NOMO-1 treated with DMSO at 0.1 percent for 48 hours (cell line): ENCODE data around the gene TNNI3K.

Source experiments
- DNase-seq: peaks from one replicate; lab custom pipeline; 2025; ENCODE audit not compliant: unreplicated experiment; lab: John Stamatoyannopoulos, UW

Gene TNNI3K

DNA sequence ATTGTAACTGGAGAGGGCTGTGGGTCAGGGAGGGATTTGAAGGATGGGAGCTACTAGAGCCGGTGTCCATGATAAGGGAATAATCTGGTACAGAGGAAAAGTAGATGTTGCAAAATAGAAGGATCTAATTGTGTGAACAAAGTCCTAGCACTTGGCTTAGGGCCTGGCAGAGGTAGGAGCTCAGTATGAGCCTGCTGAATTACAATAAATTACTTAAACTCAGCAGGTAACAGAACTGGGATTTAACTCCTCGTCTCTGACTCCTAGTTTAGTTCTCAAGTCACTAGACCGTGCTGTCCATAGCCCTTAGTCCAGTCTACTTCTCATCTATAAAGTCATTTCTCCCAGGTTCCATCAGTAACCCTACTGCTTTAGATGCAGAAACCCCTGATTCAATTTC, 157.0 kb downstream of the TNNI3K start:
- no peak for DNase-seq

DNA sequence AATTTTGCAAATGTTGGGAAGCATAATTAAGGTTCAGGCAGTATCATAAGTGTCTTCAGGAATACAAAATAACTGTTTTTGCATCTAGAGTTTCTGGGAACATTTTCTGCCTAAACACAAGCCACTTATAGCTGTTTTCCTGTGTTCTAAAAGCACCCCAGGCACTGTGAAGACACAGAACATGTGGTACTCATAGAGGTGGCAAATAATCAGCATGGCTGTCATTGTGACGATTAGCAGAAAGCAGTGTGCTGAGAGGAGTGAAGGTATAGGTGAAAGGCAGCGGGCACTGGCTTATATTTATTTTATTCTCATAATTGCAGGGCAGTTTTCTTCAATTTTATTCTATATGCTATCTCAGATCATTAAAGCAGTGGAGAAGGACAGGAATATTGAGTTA, 157.7 kb downstream of the TNNI3K start:
- no peak for DNase-seq

DNA sequence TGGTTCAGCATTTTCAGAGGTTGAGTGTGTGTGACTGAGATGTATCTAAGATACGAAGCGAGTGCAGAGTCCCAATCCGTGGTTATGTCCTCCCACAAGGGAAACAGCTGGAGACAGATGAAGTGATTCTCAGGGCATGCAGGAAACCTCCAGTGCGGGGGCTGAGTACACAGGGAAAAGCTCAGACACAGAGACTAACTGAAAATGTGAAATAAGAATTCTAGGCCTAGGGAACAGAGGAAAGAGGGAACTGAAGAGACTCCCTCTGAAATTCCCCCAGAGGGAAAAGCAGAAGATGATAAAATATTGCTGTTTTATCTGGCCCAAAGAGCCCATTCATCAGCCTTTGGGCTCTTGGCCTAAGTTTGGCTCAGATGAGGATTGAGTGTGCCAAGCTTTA, 160.4 kb downstream of the TNNI3K start:
- no peak for DNase-seq

DNA sequence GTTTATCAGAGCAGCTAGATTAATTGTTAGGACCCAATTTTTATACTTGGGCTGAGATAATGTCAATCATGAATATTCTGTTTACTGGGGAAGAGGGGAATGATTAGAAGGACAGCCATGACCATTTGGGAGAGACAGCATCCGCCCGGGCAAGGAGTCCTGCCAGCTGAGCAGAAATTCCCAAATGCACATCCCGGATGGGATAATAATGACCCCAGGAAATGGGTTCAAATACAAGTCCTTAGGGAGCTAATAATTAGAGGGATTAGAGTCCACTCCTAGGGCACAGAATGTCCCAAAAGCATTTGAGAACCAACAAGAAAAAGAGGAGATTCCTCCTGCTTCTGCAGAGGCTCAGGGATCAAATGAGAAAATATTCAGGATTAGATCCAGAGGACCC, 161.3 kb downstream of the TNNI3K start:
- DNase-seq: no peak

DNA sequence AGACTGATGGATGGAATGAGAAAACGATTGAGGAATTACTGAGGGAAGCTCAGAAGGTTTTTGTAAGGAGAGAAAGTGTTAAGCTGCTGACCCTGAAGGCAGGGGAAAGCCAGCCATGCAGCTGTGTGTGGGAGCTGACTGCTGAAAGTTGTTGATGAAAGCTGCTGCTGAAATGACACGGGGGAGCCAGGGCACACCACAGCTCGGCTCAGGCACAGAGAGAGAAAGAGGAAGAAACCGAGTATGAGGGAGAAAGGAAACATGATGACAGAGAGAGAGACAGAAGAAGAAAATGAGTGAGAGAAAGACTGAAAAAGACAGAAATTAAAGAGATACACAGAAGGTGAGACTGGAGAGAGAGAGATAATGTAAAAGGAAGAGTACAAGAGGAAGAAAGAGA, 161.7 kb downstream of the TNNI3K start:
- no peak for DNase-seq

DNA sequence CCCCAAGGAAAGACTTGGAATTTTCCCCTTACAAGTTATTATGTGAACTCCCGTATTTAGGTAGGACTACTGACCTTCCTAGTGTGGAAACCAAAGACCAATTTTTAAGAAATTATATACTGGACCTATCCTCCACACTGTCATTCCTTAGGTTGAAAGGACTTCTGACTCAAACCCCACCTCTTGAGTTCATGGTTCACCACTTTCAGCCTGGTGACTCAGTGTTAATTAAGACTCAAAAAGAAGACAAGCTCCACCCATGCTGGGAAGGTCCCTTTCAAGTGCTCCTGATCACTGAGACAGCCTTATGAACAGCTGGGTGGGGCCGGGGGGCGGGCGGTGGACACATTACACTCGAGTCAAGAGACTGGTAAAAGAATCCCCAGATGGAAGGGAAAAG, 164.1 kb downstream of the TNNI3K start:
- no peak for DNase-seq

DNA sequence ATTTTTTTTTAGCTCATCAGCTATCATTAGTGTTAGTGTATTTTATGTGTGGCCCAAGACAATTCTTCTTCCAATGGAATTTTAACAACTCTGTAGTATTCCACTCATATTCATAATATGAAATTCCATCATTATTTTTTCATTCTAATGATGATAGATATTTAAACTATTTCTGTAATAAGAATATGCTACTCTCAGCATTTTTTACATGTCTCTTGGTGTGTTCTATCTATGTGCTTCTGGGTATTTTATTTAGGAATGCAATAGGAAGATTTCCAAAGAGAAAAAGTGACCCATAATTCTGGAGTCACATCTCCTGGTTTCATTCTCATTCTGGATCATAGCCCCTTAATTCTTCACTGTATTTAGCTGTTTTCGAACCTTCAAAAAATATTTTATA, 167.7 kb downstream of the TNNI3K start:
- no peak for DNase-seq

DNA sequence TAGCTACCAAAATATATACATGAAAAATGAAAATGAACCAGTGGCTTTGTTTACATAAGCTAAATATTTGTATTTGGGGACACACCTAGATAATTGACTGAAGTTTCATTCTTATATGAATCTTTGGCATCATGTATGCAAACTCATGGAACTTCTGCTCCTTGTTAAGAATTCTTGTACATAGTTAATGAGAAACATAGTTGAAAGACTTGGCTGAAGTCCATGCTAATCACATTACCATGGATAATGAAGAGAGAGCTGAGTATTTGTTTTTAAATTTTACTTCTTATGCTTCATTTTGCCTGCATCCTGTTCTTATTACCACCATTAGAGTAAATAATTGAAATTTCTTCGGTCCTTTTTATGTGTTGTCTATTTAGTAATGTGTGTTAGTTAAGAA, 168.4 kb downstream of the TNNI3K start:
- no peak for DNase-seq

DNA sequence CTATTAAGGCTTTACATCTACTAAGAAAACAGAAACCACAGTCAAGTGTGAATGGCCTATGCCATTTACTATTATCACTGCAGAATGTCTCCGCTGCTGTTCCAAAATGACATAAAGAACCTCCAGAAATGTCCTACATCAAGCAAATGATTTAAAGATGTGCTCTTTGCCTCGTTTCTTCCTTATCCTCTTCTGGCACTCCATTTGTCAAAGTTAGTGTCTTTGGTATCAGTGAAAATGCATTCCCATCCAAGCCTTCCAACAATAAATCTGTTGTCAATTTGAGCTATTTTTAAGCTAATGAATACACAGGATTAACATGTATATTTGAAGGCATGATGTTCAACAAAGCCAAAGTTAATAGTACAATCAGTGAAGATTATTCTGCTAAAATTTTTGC, 171.6 kb downstream of the TNNI3K start:
- DNase-seq: no peak

DNA sequence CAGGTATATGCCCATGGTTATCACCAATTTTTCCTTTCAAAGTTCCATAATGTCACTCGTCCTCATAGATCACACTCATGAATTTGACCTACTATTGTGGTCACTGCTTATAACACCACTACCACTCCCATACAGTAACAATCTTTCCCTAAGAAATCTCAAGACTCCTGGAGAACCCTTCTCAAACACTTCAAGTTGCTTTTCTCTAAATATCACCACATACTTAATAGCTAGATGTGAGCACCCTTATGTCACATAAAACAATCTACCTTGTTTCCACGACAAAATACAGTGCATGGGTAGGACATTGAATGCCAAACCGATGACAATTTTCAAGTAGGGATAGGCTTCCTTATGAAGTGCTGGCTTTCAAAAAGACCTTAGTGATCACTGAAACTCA, 172.7 kb downstream of the TNNI3K start:
- no peak for DNase-seq

DNA sequence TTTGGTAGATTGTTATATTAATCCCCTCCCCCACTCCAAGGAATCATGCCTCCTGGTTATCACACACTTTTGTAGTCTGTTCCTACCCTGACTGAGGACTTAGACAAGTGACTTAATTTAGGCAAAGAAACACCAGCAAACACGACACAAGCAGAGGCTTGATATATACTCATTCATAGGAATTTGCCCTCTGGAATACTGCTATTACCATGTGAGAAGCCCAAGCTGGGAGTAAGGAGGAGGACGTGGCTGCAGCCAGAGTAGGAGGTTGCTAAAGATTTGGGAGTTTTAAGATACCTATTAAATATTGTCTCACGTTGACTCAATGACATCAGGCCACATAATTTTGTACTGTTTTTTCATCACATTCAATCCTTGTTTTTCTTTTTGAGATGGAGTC, 177.1 kb downstream of the TNNI3K start:
- DNase-seq: no peak

DNA sequence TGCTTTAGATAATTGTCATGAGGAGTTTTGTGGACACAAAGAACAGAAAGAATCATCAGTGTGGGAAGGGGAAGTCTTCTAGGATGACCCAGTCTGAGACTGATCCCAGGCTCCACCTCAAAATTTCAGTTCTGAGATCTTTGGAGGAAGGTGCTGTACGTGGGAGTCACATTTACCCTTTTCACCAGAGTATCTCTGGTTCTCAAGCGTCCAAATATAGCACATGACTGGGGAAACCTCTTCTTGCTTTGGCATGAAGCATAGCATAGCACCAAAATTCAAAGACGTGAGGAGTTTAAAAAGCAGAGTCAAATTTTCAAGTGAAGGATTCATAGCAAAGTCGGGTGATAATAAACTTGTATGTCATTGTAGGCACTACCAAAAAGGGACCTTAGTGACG, 180.7 kb downstream of the TNNI3K start:
- no peak for DNase-seq

DNA sequence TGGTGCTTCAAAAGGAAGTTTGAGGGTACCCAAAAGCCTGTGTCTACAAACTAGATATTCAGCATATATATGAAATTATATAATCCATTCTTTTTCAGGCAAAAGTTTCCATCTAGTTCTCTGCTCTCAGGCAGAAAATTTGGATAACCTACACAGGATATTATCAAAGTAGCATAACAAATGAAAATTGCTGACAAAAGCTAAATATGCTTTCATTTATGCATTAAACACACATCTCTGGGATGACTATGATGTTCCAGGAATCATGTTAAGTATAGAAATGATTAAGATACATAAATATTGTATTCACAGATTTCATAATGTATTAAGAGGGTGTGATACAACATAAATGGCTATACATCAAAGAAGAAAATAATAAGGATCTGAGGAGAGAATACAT, 184.4 kb downstream of the TNNI3K start:
- DNase-seq: no peak

DNA sequence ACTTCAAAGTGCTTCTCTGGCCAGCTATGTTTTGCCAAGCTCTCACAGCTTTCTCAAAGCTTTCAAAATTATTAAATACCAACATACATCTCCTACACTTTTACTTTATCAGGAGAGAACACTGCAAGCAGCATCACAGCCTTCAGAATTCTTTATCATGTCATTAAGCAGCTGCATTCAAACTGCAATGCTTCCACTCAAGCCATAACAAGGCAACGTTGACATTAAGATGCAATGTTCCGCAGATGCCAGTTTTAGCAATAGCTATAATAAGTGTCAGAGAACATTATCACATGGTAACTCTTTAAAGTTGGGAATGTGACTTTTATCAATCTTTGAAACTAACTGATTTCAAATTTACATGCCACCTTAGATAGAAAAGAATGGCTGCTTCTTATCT, 185.3 kb downstream of the TNNI3K start:
- no peak for DNase-seq

DNA sequence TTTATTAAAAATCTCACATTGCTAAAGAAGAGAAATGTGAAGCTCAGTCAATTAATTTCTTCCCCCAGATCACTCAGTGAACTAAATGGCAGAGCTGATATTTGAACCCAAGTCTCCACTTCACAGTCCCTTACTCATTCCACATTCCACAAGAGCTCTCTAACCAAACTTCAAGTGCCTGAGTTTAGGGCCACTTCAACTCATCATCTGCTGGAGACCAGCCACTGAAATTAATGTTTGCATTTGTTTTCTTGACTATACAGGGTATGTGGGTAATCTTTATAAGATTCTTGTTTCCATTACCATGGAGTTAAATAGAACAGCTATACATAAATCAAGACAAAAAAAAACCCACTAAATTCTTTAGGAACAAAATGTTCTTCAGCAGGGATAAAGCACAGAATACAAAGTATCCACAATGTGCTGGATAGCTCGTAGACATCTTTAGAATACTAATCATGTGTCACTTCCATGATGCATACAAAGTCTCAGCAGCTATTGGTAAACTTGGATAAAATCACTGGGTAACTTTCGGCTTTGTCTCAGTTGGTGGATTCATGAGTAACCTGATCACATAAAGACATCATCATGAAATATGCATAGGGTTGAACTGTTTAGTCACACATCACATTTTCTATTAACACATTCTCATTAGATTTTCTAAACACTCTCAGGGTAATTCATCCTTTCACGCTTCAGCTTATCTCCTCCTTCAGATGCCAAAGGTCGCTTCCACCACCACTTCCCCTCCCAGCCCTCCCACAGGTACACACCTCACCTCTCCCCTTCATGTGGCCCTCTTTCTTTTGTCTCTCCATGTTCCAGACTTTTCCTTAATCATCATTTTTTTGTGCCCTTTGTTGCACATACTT, 187.5 kb downstream of the TNNI3K start:
- no peak for DNase-seq

DNA sequence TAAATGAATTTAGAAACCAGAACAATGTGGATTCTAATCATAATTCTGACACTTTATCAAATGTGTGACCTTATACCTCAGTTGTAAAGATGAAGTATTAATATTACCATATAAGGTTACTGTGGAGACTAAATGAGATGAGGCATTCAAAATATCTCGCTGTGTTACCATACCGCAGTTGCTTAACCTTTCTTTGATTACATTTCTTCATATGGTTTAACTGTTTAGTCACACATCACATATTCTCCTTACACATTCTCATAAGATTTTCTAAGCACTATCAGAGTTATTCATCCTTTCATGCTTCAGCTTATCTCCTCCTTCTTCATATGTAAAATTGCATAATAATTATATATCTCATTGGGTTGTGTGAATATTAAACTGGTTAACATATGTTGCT, 188.3 kb downstream of the TNNI3K start:
- no peak for DNase-seq

DNA sequence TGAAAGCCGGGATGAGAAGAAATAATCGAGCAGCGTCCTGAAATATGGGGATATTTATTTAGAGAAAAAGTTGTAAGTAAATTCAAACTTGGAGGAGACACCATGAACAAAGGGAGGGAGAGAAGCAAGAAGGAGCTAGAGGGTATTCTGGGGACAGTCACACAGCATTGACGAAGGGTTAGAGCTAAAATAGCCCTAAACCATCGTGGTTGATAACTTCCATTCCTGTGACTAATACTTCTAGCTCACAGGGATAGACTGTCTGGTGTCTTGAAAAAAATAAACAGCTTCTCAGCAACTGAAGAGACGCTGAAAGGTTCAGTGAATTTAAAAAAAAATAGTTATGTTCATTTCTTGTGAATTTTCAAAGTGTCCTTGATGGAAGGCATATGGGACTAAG, 190.5 kb downstream of the TNNI3K start:
- DNase-seq: no peak

DNA sequence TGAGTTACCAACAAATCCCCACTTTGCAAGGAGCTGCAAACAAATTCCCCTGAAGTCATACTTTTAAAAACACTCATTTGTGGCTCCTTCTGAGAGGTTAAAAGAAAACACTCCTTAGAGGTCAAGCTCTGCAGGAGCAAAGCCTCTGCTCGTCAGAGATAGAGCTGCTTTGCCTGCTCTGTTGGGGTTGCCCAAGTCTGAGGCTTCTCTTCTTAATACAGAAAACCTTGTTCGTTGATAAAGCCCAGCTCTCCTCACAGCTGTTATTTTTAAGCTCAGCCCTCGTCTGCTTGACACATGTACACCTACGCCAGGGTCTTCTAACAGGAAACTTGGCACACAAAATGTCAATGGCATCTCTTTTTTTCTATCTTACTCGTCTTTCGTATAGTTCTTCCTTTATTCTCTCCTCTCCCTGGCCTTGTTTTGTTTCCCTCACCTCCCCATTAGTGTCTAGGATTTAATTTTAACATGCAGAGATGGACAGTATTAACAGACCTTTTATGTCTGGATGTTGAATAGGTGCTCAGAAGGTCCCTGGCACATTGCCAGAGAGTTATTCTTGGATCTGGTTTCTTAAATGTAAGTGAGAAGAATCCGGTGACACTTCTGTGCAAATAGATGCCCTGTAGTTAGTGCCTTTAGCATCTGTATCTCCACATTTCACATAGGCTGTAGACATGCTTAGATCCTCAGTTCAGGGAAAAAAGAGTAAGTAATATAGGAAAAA, 191.2 kb downstream of the TNNI3K start:
- no peak for DNase-seq

DNA sequence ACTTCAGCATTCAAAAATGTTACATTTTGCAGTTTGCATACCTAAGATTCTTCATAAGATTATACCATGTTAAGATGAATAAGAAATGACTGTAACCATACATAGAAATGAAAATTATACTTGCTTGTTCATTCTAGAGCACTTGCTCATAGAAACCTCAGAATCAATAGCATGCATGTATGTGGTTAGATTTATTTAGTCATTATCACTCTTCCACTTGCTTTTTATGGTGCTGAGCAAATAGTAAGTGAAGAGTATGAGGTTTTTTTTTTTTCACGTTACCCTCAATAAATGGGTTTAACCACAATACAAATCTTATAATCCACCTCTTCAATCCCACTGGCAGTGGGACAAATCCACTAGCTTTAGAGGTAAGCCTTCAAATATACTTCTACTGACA, 192.5 kb downstream of the TNNI3K start:
- no peak for DNase-seq

DNA sequence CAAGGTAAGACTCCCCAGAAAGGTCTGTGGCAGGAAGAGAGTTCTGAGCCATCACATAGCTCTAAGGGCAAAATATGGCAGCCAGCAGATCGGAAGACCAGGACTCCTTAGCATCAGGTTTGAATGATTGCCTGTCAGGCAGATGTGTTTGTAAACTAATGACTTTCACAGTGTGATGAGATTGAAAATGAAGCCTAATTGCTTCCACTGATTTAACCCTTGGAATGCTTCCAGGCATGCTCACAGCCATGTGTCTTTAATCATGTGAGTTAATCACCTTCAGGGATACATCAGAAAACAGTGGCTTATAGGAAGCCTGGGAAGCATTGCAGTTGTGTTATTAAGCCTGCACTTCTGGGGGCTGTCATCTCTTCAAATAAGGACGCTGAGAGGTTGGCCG, 194.4 kb downstream of the TNNI3K start:
- DNase-seq: no peak

DNA sequence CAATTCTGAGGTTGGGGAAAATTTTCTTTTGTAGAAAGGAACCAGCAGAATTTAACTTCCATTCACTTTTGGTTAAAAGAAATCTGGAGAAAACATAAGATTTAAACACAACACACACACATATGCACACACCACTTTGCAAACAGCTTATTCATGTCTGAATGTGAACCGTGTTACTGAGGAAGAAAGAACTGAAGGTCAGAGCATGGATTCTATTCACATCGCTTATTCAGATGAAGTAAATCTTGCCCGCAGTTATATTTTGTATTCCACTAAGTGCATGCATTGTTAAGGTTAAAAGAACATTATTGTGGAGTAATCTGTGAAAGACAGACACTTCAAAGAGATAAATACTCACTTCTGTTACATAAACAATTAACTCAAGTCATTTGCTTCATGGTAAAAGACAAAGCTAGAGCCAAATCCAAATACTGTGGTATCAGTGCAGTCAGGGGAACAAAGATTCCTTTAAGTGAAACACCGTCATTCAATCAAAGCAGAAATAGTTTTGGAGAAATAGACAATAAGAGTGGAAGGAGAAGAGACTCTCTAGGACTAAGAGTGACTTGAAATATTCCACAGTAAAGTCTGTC, 195.3 kb downstream of the TNNI3K start:
- DNase-seq: no peak

DNA sequence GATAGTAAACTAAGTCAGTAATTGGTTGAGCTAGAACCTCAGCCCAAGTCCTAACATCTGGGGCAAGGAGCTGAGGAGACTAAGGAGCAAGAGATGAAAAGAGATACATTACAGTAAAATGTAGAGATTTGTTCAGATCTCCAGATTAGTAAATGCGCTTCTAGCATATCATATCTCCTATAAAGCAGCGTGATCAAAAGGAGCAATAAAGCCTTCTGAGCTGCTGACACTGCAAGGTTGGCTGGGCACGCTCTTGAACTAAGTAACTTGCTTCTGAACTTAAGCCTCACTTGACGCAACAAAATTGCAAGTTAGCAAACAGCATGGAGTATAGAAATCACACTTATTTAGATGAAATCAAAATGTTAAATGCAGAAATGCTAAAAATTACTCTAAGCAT, 196.3 kb downstream of the TNNI3K start:
- DNase-seq: no peak
